Measurements from ENCODE around the gene MGAT5B. TPM values are rescaled to one million over a fixed set of nuclear protein-coding genes. Genes with fewer than 3 reads are reported as not detected.
"Not testable (repeated sequence)": the region's sequence is repeated elsewhere in the genome, so short reads cannot be mapped to it uniquely, and the experiment has no call there.

The MGAT5B gene
- total RNA-seq, 1 experiment from 2014 or later: 1.0 TPM

- DNase-seq: no peak
- H3K9me3 Mint-ChIP-seq (ENCODE audit: low read depth, unreplicated experiment): no peaks in the 10 kb centered on the region
- intact Hi-C loops (cut with micrococcal nuclease; ENCODE audit: unreplicated experiment): no loop called here
- no peak overlapping the region for H3K27ac Mint-ChIP-seq (ENCODE audit: unreplicated experiment)
- no peak for TF ChIP-seq CTCF (IDR thresholded peaks at IDR 0.05; ENCODE audit: unreplicated experiment)
- CTCF ChIA-PET: interaction anchor here (0.6 to 0.8 kb wide), 3 partner anchors 50 to 318 kb away, joined by 3 to 4 read pairs (median 4); no protein-coding TSS in a partner anchor
- BruUV-seq (replicated peaks): no TSS peak
- no peak overlapping the region for H3K4me3 Mint-ChIP-seq (ENCODE audit: low read depth, unreplicated experiment)
- H3K4me1 Mint-ChIP-seq (ENCODE audit: low read depth, unreplicated experiment): peaks cover 15% of the 10 kb centered on the region
- H3K36me3 Mint-ChIP-seq (ENCODE audit: insufficient read depth, unreplicated experiment): no peaks in the 10 kb centered on the region
- peaks cover 57% of the 10 kb centered on the region for H3K27me3 Mint-ChIP-seq (ENCODE audit: unreplicated experiment)
Observed at GRCh38 chr17:76840884-76841775, 27.1 kb upstream of the MGAT5B start.

GRCh38 chr17:76841776-76842405 is 26.3 kb upstream of the MGAT5B start:
- Mint-ChIP-seq H3K27me3 (ENCODE audit: unreplicated experiment) (peaks cover 64% of the 10 kb centered on the region), H3K4me3 (ENCODE audit: low read depth, unreplicated experiment) (no peak overlapping the region), H3K27ac (ENCODE audit: unreplicated experiment) (no peak overlapping the region), H3K9me3 (ENCODE audit: low read depth, unreplicated experiment) (no peaks in the 10 kb centered on the region), H3K4me1 (ENCODE audit: low read depth, unreplicated experiment) (peaks cover 15% of the 10 kb centered on the region), H3K36me3 (ENCODE audit: insufficient read depth, unreplicated experiment) (no peaks in the 10 kb centered on the region)
- no peak for TF ChIP-seq CTCF (IDR thresholded peaks at IDR 0.05; ENCODE audit: unreplicated experiment)
- no peak for DNase-seq
- intact Hi-C loops (cut with micrococcal nuclease; ENCODE audit: unreplicated experiment): no loop called here
- CTCF ChIA-PET: interaction anchor here (0.6 to 1.1 kb wide), 2 partner anchors 214 to 317 kb away, joined by 3 to 4 read pairs; no protein-coding TSS in a partner anchor
- no TSS peak for BruUV-seq (replicated peaks)

GRCh38 chr17:76843068-76843467 is 25.1 kb upstream of the MGAT5B start:
- BruUV-seq (replicated peaks); H3K9me3 Mint-ChIP-seq (ENCODE audit: low read depth, unreplicated experiment); H3K36me3 Mint-ChIP-seq (ENCODE audit: insufficient read depth, unreplicated experiment); DNase-seq; CTCF ChIA-PET; intact Hi-C loops (cut with micrococcal nuclease; ENCODE audit: unreplicated experiment); H3K4me3 Mint-ChIP-seq (ENCODE audit: low read depth, unreplicated experiment); H3K27ac Mint-ChIP-seq (ENCODE audit: unreplicated experiment): not testable (repeated sequence)
- H3K4me1 Mint-ChIP-seq (ENCODE audit: low read depth, unreplicated experiment): peaks cover 15% of the 10 kb centered on the region
- H3K27me3 Mint-ChIP-seq (ENCODE audit: unreplicated experiment): peaks cover 76% of the 10 kb centered on the region

GRCh38 chr17:76843703-76844484 is 24.3 kb upstream of the MGAT5B start:
- Mint-ChIP-seq H3K4me3 (ENCODE audit: low read depth, unreplicated experiment) (no peak overlapping the region), H3K27me3 (ENCODE audit: unreplicated experiment) (peaks cover 78% of the 10 kb centered on the region), H3K4me1 (ENCODE audit: low read depth, unreplicated experiment) (peaks cover 15% of the 10 kb centered on the region), H3K27ac (ENCODE audit: unreplicated experiment) (no peak overlapping the region), H3K36me3 (ENCODE audit: insufficient read depth, unreplicated experiment) (no peaks in the 10 kb centered on the region), H3K9me3 (ENCODE audit: low read depth, unreplicated experiment) (no peaks in the 10 kb centered on the region)
- CTCF ChIA-PET: no interaction called here
- TF ChIP-seq CTCF (IDR thresholded peaks at IDR 0.05; ENCODE audit: unreplicated experiment): no peak
- no peak for DNase-seq
- no TSS peak for BruUV-seq (replicated peaks)
- intact Hi-C loops (cut with micrococcal nuclease; ENCODE audit: unreplicated experiment): no loop called here

All from Calu3 (cell line).